CD4-positive, alpha-beta memory T cell (primary cell): ENCODE results near the gene ERN1. TPM values are rescaled to one million over a fixed set of nuclear protein-coding genes. Genes with fewer than 3 reads are reported as not detected.

Source experiments
- CTCF ChIA-PET: fragments of 350-600 bp; sonication (Branson Sonifier 250); formaldehyde crosslinking; loops from one replicate; lab custom pipeline; 2021; ENCODE audit warnings: inconsistent platforms; ENCODE audit not compliant: partially characterized antibody; lab: Charles Lee
- POLR2A ChIA-PET: fragments of 350-600 bp; sonication (Branson Sonifier 250); formaldehyde crosslinking; loops from one replicate; lab custom pipeline; 2021; ENCODE audit not compliant: partially characterized antibody; lab: Charles Lee
- DNase-seq, 5 donors: peaks; one replicate each; pipeline versions ENCODE4 v3.0.0 to v3.0.0-alpha.2; 2020 to 2022; ENCODE audit warnings: mixed read lengths in 1 of 5
- H3K27ac ChIP-seq: one replicate; pipeline ENCODE4 v1.7.0; 2013; ENCODE audit warnings: low read depth, low read length
- H3K27me3 ChIP-seq: 2 replicates; pipeline ENCODE4 v1.7.0; 2013; ENCODE audit warnings: mild to moderate bottlenecking, low read length, moderate library complexity; ENCODE audit not compliant: insufficient read depth
- H3K36me3 ChIP-seq: 2 replicates; pipeline ENCODE4 v1.7.0; 2013; ENCODE audit warnings: mild to moderate bottlenecking, low read length, moderate library complexity; ENCODE audit not compliant: insufficient read depth
- H3K4me1 ChIP-seq: 2 replicates; pipeline ENCODE4 v1.7.0; 2013; ENCODE audit warnings: mild to moderate bottlenecking, low read length, moderate library complexity; ENCODE audit not compliant: insufficient read depth
- H3K4me3 ChIP-seq, 2 donors: one replicate each; pipeline ENCODE4 v1.7.0; 2013; ENCODE audit warnings: low read length in 2 of 2, mild to moderate bottlenecking in 1 of 2
- H3K9me3 ChIP-seq, 2 donors: one replicate each; pipeline ENCODE4 v1.7.0; 2013; ENCODE audit warnings: low read length in 2 of 2, control low read depth in 1 of 2; ENCODE audit not compliant: control insufficient read depth in 1 of 2
- H3K27ac Mint-ChIP-seq, 7 donors: one replicate each; pipeline ENCODE4 v1.8.0; 2020 to 2021; ENCODE audit warnings: mixed read lengths in 7 of 7, mild to moderate bottlenecking in 6 of 7, inconsistent platforms in 3 of 7, moderate library complexity in 3 of 7
- H3K27me3 Mint-ChIP-seq, 2 donors: one replicate each; pipeline ENCODE4 v1.8.0; 2020 to 2021; ENCODE audit warnings: mixed read lengths in 2 of 2
- H3K36me3 Mint-ChIP-seq, 2 donors: one replicate each; pipeline ENCODE4 v1.8.0; 2020 to 2021; ENCODE audit warnings: mixed read lengths in 2 of 2, inconsistent platforms in 1 of 2, mild to moderate bottlenecking in 1 of 2
- H3K4me1 Mint-ChIP-seq, 4 donors: one replicate each; pipeline ENCODE4 v1.8.0; 2020 to 2021; ENCODE audit warnings: mixed read lengths in 4 of 4, mild to moderate bottlenecking in 1 of 4
- H3K4me3 Mint-ChIP-seq, 8 donors: one replicate each; pipeline ENCODE4 v1.8.0; 2020 to 2021; ENCODE audit warnings: mixed read lengths in 8 of 8, mild to moderate bottlenecking in 7 of 8, moderate library complexity in 6 of 8, inconsistent platforms in 3 of 8
- H3K9me3 Mint-ChIP-seq, 8 donors: one replicate each; pipeline ENCODE4 v1.8.0; 2020 to 2021; ENCODE audit warnings: mixed read lengths in 8 of 8, mild to moderate bottlenecking in 5 of 8, inconsistent platforms in 3 of 8, moderate library complexity in 1 of 8
- intact Hi-C: fragments of 100-400 bp; cut with micrococcal nuclease; formaldehyde crosslinking; loops from one replicate; pipeline ENCODE4 v1.15.1; 2023
- polyA plus RNA-seq, 2 donors: library from polyadenylated mRNA; unstranded; fragments of 300-500 nt; fragmentation: Illumina TruSeq; gene quantifications; one replicate each; pipeline ENCODE4 v1.2.3, GENCODE V29; 2021
- total RNA-seq, 2 experiments: library from RNA; stranded (reverse); gene quantifications; one replicate each; pipeline ENCODE4 v1.2.3, GENCODE V29; 2021

ERN1 gene
- total and polyA plus RNA-seq, 4 experiments from 2014 or later: 47.9 to 172 (median 144) TPM

- ChIA-PET CTCF (interaction anchor here (0.8 to 1.7 kb wide), 5 partner anchors 10 to 70 kb away, joined by 3 to 5 read pairs (median 4); no protein-coding TSS in a partner anchor), POLR2A (interaction anchor here (0.8 to 2.0 kb wide), 6 partner anchors 10 to 45 kb away, joined by 3 to 5 read pairs (median 4); no protein-coding TSS in a partner anchor)
- no peaks in the 10 kb centered on the region for H3K27me3 ChIP-seq
- H3K9me3 ChIP-seq: no peaks in the 10 kb centered on the region
- Mint-ChIP-seq H3K36me3 (peaks cover 60 to 65% of the 10 kb centered on the region in 2 donors), H3K9me3 (no peaks in the 10 kb centered on the region), H3K27ac (peak overlapping the region; percentile 6 to 77 (median 70)), H3K27me3 (no peaks in the 10 kb centered on the region), H3K4me3 (peak overlapping the region in 4 of 8 donors; percentile 54 to 70 (median 58)), H3K4me1 (peaks cover 45 to 94% (median 75%) of the 10 kb centered on the region in 4 donors)
- peaks cover 63% of the 10 kb centered on the region for H3K4me1 ChIP-seq
- no peak for DNase-seq
- no peak overlapping the region for H3K4me3 ChIP-seq
- H3K36me3 ChIP-seq: peaks cover 13% of the 10 kb centered on the region
- no peak overlapping the region for H3K27ac ChIP-seq
- intact Hi-C loops: no loop called here
These were observed 34.6 kb downstream of the ERN1 start for GRCh38 chr17:64095144-64095882.

DNA sequence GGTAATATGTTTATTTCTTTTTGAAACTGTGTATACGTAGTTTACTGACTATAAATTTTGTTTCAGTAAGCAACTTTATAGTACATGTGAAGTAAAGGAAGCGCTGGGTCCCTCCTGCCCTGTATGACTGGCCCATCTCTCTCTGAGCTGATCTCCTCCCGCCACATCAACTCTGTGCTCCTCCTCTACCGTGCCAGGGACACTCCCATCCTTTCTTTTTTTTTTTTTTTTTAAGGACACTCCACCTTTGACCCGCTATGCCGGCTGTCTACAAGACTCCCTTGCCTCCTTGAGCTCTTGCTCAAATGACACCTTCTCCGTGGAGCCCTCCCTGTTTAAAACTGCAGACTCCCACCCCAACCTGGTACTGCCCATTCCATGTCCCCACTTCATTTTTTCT is 35.5 kb downstream of the ERN1 start:
- no peaks in the 10 kb centered on the region for H3K27me3 Mint-ChIP-seq
- Histone ChIP-seq H3K36me3 (peaks cover 13% of the 10 kb centered on the region), H3K27ac (no peak overlapping the region), H3K4me3 (no peak overlapping the region), H3K4me1 (peaks cover 72% of the 10 kb centered on the region), H3K27me3 (no peaks in the 10 kb centered on the region), H3K9me3 (no peaks in the 10 kb centered on the region)
- H3K36me3 Mint-ChIP-seq: peaks cover 66 to 70% of the 10 kb centered on the region in 2 donors
- ChIA-PET POLR2A (interaction anchor here (1.0 to 1.9 kb wide), 3 partner anchors 12 to 32 kb away, joined by 3 to 5 read pairs (median 3); no protein-coding TSS in a partner anchor), CTCF (interaction anchor here (0.9 to 1.7 kb wide), 3 partner anchors 9 to 39 kb away, joined by 3 to 5 read pairs (median 4); no protein-coding TSS in a partner anchor)
- no peak for DNase-seq
- H3K4me1 Mint-ChIP-seq: peaks cover 49 to 94% (median 77%) of the 10 kb centered on the region in 4 donors
- H3K9me3 Mint-ChIP-seq: no peaks in the 10 kb centered on the region
- H3K4me3 Mint-ChIP-seq: peak overlapping the region in 3 of 8 donors; percentile 24 to 36 (median 32)
- intact Hi-C loops: no loop called here
- H3K27ac Mint-ChIP-seq: peak overlapping the region; percentile 44 to 92 (median 58)

- H3K4me1 Mint-ChIP-seq: peaks cover 52 to 95% (median 81%) of the 10 kb centered on the region in 4 donors
- DNase-seq: no peak
- peak overlapping the region; percentile 19 to 95 (median 74) for H3K27ac Mint-ChIP-seq
- Histone ChIP-seq H3K4me1 (peaks cover 84% of the 10 kb centered on the region), H3K9me3 (no peaks in the 10 kb centered on the region), H3K36me3 (peaks cover 10% of the 10 kb centered on the region), H3K27ac (no peak overlapping the region), H3K4me3 (no peak overlapping the region), H3K27me3 (no peaks in the 10 kb centered on the region)
- peak overlapping the region in 7 of 8 donors; percentile 14 to 65 (median 40) for H3K4me3 Mint-ChIP-seq
- ChIA-PET CTCF (interaction anchor here (0.6 to 1.2 kb wide), 3 partner anchors 11 to 63 kb away, joined by 3 to 5 read pairs (median 4); no protein-coding TSS in a partner anchor), POLR2A (interaction anchor here (0.8 to 2.8 kb wide), 4 partner anchors 10 to 53 kb away, joined by 3 to 16 read pairs (median 4); no protein-coding TSS in a partner anchor)
- H3K9me3 Mint-ChIP-seq: no peaks in the 10 kb centered on the region
- peaks cover 67 to 69% of the 10 kb centered on the region in 2 donors for H3K36me3 Mint-ChIP-seq
- H3K27me3 Mint-ChIP-seq: no peaks in the 10 kb centered on the region
- intact Hi-C loops: no loop called here
These were observed 36.9 kb downstream of the ERN1 start for GRCh38 chr17:64092952-64093451.

- H3K27me3 Mint-ChIP-seq: no peaks in the 10 kb centered on the region
- intact Hi-C loops: no loop called here
- H3K4me3 Mint-ChIP-seq: peak overlapping the region in 4 of 8 donors; percentile 22 to 85 (median 48)
- H3K36me3 Mint-ChIP-seq: peaks cover 60 to 65% of the 10 kb centered on the region in 2 donors
- H3K4me1 ChIP-seq: peaks cover 87% of the 10 kb centered on the region
- POLR2A ChIA-PET: interaction anchor here (1.0 to 2.8 kb wide), 4 partner anchors 9 to 54 kb away, joined by 3 to 16 read pairs (median 4); no protein-coding TSS in a partner anchor
- peak overlapping the region; percentile 19 to 95 (median 85) for H3K27ac Mint-ChIP-seq
- H3K4me1 Mint-ChIP-seq: peaks cover 58 to 96% (median 81%) of the 10 kb centered on the region in 4 donors
- peaks cover 3% of the 10 kb centered on the region for H3K36me3 ChIP-seq
- H3K9me3 ChIP-seq: no peaks in the 10 kb centered on the region
- no peaks in the 10 kb centered on the region for H3K9me3 Mint-ChIP-seq
- no peak overlapping the region for H3K27ac ChIP-seq
- H3K27me3 ChIP-seq: no peaks in the 10 kb centered on the region
- no peak for DNase-seq
- no peak overlapping the region for H3K4me3 ChIP-seq
- CTCF ChIA-PET: interaction anchor here (1.1 kb wide), 1 partner anchor 62 kb away, joined by 5 read pairs; no protein-coding TSS in a partner anchor
These were observed 37.8 kb downstream of the ERN1 start for GRCh38 chr17:64092113-64092512.

DNA sequence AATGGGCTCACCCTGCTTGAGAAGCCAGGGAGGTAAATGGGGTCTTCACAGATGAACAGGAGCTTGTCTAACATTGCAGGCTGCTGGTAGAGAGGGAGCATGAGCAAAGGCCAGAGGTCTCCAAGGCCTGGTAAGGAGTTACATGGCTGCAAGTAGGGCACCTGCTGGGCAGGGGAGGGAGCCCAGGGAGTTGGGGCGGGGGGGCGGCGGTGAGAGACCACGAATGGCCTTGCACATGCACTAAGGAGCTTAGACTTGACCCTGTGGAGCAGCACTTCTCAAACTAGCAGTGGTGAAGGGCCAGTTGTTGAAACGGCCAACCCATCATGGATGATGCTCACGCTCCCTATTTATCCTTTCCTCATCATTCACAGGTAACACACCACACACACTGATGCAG is 38.4 kb downstream of the ERN1 start:
- Mint-ChIP-seq H3K36me3 (peaks cover 55 to 60% of the 10 kb centered on the region in 2 donors), H3K27me3 (no peaks in the 10 kb centered on the region), H3K4me3 (peak overlapping the region; percentile 41 to 85 (median 75)), H3K9me3 (no peaks in the 10 kb centered on the region), H3K4me1 (peaks cover 61 to 94% (median 79%) of the 10 kb centered on the region in 4 donors), H3K27ac (peak overlapping the region; percentile 89 to 95 (median 93))
- intact Hi-C loops: loop anchor here (1.0 to 2.0 kb wide), 2 partner anchors 9 to 15 kb away; no protein-coding TSS in a partner anchor
- peak overlapping the region; percentile 25 for H3K27ac ChIP-seq
- H3K4me3 ChIP-seq: no peak overlapping the region
- no peaks in the 10 kb centered on the region for H3K36me3 ChIP-seq
- ChIA-PET POLR2A (interaction anchor here (1.0 to 2.8 kb wide), 6 partner anchors 9 to 72 kb away, joined by 3 to 16 read pairs (median 4); partner anchors contain the start of gene ICAM2), CTCF (no interaction called here)
- no peak for DNase-seq
- H3K4me1 ChIP-seq: peaks cover 88% of the 10 kb centered on the region
- no peaks in the 10 kb centered on the region for H3K9me3 ChIP-seq
- H3K27me3 ChIP-seq: no peaks in the 10 kb centered on the region

- Mint-ChIP-seq H3K4me3 (peak overlapping the region in 7 of 8 donors; percentile 57 to 85 (median 76)), H3K27me3 (no peaks in the 10 kb centered on the region), H3K4me1 (peaks cover 59 to 91% (median 76%) of the 10 kb centered on the region in 4 donors), H3K36me3 (peaks cover 52 to 57% of the 10 kb centered on the region in 2 donors), H3K9me3 (no peaks in the 10 kb centered on the region), H3K27ac (peak overlapping the region; percentile 89 to 95 (median 93))
- Histone ChIP-seq H3K4me3 (no peak overlapping the region), H3K36me3 (no peaks in the 10 kb centered on the region), H3K9me3 (no peaks in the 10 kb centered on the region), H3K4me1 (peaks cover 91% of the 10 kb centered on the region), H3K27me3 (no peaks in the 10 kb centered on the region), H3K27ac (peak overlapping the region; percentile 25)
- peak in 2 of 5 donors; percentile 17 to 22 for DNase-seq
- CTCF ChIA-PET: interaction anchor here (1.4 kb wide), 1 partner anchor 27 kb away, joined by 4 read pairs; no protein-coding TSS in a partner anchor
- intact Hi-C loops: loop anchor here (1.0 to 2.0 kb wide), 2 partner anchors 9 to 16 kb away; no protein-coding TSS in a partner anchor
- POLR2A ChIA-PET: interaction anchor here (1.0 to 2.8 kb wide), 5 partner anchors 8 to 71 kb away, joined by 3 to 16 read pairs (median 4); partner anchors contain the start of gene ICAM2
These were observed 38.8 kb downstream of the ERN1 start for GRCh38 chr17:64091116-64091515.
